ENCODE data around the gene PCDHGC4.

DNA sequence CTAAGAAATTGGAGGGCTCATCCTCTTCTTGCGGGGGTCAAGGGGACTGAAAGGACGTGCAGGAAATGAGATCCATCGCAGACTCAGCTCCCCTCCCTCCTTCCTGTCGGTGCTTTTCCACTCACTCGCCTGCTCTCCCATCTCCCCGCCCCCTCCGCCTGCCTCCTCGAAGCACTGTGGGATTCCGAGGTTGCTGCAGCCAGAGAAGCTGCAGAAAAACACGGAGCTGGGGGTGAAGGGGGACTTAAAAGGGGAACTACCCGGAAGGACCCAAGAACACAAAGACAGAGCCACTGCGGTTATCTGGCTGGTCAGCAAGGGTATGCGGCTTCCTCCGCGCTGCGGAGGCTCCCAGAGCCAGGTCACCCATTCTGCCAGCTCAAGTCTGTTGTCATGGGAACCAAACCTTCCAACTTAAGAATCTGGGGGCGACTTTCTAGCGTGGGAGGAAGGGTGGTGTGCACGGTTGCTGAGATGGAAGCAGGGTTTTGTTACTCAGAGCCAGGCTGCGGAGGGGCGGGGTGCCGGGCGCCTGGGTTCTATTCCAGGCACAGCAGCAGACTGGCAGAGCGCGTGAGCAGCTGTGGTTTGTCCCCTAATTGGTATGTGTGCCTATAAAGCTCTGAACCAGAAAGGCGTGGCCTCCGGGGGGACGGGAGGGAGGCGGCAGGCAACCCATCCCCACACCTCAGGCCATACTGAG is 28.9 kb downstream of the PCDHGC4 start:
- TF ChIP-seq, protein P1, sequence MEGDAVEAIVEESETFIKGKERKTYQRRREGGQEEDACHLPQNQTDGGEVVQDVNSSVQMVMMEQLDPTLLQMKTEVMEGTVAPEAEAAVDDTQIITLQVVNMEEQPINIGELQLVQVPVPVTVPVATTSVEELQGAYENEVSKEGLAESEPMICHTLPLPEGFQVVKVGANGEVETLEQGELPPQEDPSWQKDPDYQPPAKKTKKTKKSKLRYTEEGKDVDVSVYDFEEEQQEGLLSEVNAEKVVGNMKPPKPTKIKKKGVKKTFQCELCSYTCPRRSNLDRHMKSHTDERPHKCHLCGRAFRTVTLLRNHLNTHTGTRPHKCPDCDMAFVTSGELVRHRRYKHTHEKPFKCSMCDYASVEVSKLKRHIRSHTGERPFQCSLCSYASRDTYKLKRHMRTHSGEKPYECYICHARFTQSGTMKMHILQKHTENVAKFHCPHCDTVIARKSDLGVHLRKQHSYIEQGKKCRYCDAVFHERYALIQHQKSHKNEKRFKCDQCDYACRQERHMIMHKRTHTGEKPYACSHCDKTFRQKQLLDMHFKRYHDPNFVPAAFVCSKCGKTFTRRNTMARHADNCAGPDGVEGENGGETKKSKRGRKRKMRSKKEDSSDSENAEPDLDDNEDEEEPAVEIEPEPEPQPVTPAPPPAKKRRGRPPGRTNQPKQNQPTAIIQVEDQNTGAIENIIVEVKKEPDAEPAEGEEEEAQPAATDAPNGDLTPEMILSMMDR (IDR thresholded peaks at IDR 0.05; ENCODE audit: low read depth, low read length) = no peak
- no peak for TF ChIP-seq POLR2A (IDR thresholded peaks at IDR 0.05; ENCODE audit: extremely low read depth, insufficient read length)

Measured in NB4 (cell line).